Neural cell (in vitro differentiated cells): Measurements from ENCODE around the gene L2HGDH. TPM values are rescaled to one million over a fixed set of nuclear protein-coding genes. Genes with fewer than 3 reads are reported as not detected.

Experiments
- H2AFZ ChIP-seq: fragments of 200-600, 300-800 bp; sonication (generic), shearing (Covaris generic); 2 replicates; pipeline ENCODE4 v1.6.0; 2014; ENCODE audit warnings: low read depth, mild to moderate bottlenecking, antibody characterized with exemption, low read length, moderate library complexity
- H3F3A ChIP-seq: fragments of 200-600 bp; shearing (Covaris generic); 2 replicates; pipeline ENCODE4 v1.6.1; 2016; ENCODE audit warnings: mild to moderate bottlenecking, moderate library complexity, mixed read lengths, antibody characterized with exemption, low read length; ENCODE audit not compliant: insufficient read depth, poor library complexity, severe bottlenecking
- H3K27ac ChIP-seq: fragments of 200-600, 300-800 bp; sonication (generic), shearing (Covaris generic); 2 replicates; pipeline ENCODE4 v1.5.1; 2014; ENCODE audit warnings: mild to moderate bottlenecking, low read length, moderate library complexity
- H3K27me3 ChIP-seq: fragments of 300-800, 200-600 bp; sonication (generic), shearing (Covaris generic); 2 replicates; pipeline ENCODE4 v1.6.0; 2014; ENCODE audit warnings: mild to moderate bottlenecking, low read depth, low read length, moderate library complexity; ENCODE audit not compliant: insufficient read depth
- H3K36me3 ChIP-seq: fragments of 300-800, 200-600 bp; sonication (generic), shearing (Covaris generic); 2 replicates; pipeline ENCODE4 v1.5.1; 2014; ENCODE audit warnings: mild to moderate bottlenecking, antibody characterized with exemption, low read length, moderate library complexity; ENCODE audit not compliant: insufficient read depth
- H3K4me2 ChIP-seq: fragments of 300-800, 200-600 bp; sonication (generic), shearing (Covaris generic); 2 replicates; pipeline ENCODE4 v1.6.0; 2014; ENCODE audit warnings: mild to moderate bottlenecking, low read length
- H3K4me3 ChIP-seq: fragments of 300-800, 200-600 bp; sonication (generic), shearing (Covaris generic); 2 replicates; pipeline ENCODE4 v1.5.1; 2014; ENCODE audit warnings: mild to moderate bottlenecking, low read length, moderate library complexity
- H3K79me2 ChIP-seq: fragments of 200-600 bp; shearing (Covaris generic); replicated peaks from 2 replicates; pipeline ENCODE4 v1.6.0; 2014; ENCODE audit warnings: mild to moderate bottlenecking, low read length, moderate library complexity; ENCODE audit not compliant: insufficient read depth
- H3K9ac ChIP-seq: fragments of 300-800, 200-600 bp; sonication (generic), shearing (Covaris generic); 2 replicates; pipeline ENCODE4 v1.6.1; 2016; ENCODE audit warnings: mild to moderate bottlenecking, low read length, mixed read lengths
- H3K9me2 ChIP-seq: fragments of 200-600 bp; shearing (Covaris generic); 2 replicates; pipeline ENCODE4 v1.6.1; 2016; ENCODE audit warnings: mild to moderate bottlenecking, low read length, mixed read lengths; ENCODE audit not compliant: insufficient read depth
- H3K9me3 ChIP-seq: fragments of 200-600, 300-800 bp; sonication (generic), shearing (Covaris generic); 2 replicates; pipeline ENCODE4 v1.6.1; 2016; ENCODE audit warnings: mild to moderate bottlenecking, mixed run types, low read length, moderate library complexity, mixed read lengths
- H4K20me1 ChIP-seq: fragments of 200-600 bp; shearing (Covaris generic); 2 replicates; pipeline ENCODE4 v1.6.1; 2016; ENCODE audit warnings: mild to moderate bottlenecking, mixed run types; ENCODE audit not compliant: insufficient read depth
- CTCF ChIP-seq: fragments of 450-650 bp; IDR thresholded peaks from 2 replicates; pipeline ENCODE4 v1.5.1; 2014; ENCODE audit warnings: antibody characterized with exemption, mild to moderate bottlenecking, moderate library complexity; ENCODE audit not compliant: poor library complexity, severe bottlenecking
- EP300 ChIP-seq: fragments of 450-650 bp; conservative IDR thresholded peaks from 2 replicates; pipeline ENCODE4 v1.6.1; 2014; ENCODE audit warnings: antibody characterized with exemption, mild to moderate bottlenecking, moderate library complexity; ENCODE audit not compliant: poor library complexity, severe bottlenecking
- EZH2 ChIP-seq: fragments of 200-600, 300-800 bp; shearing (Covaris generic), sonication (generic); IDR thresholded peaks from 2 replicates; pipeline ENCODE4 v1.6.1; 2014; ENCODE audit warnings: antibody characterized with exemption, low read length, borderline replicate concordance, mild to moderate bottlenecking; ENCODE audit not compliant: insufficient read depth, poor library complexity, severe bottlenecking
- MXI1 ChIP-seq: fragments of 450-650 bp; conservative IDR thresholded peaks from 2 replicates; pipeline ENCODE4 v1.6.1; 2014; ENCODE audit warnings: antibody characterized with exemption, mild to moderate bottlenecking; ENCODE audit not compliant: poor library complexity, severe bottlenecking
- POLR2AphosphoS5 ChIP-seq: IDR thresholded peaks from 2 replicates; pipeline ENCODE4 v1.6.1; 2012
- RAD21 ChIP-seq: fragments of 450-650 bp; conservative IDR thresholded peaks from 2 replicates; pipeline ENCODE4 v1.6.1; 2014; ENCODE audit warnings: antibody characterized with exemption, mild to moderate bottlenecking, moderate library complexity
- REST ChIP-seq: IDR thresholded peaks from 2 replicates; pipeline ENCODE4 v1.6.1; 2012; ENCODE audit warnings: borderline replicate concordance
- SMC3 ChIP-seq: fragments of 450-650 bp; conservative IDR thresholded peaks from 2 replicates; pipeline ENCODE4 v1.6.1; 2014; ENCODE audit warnings: antibody characterized with exemption, mild to moderate bottlenecking, moderate library complexity; ENCODE audit not compliant: poor library complexity
- TAF1 ChIP-seq: IDR thresholded peaks from 2 replicates; pipeline ENCODE4 v1.6.1; 2012; ENCODE audit warnings: low read depth
- polyA plus RNA-seq: library from polyadenylated mRNA; depleted of rRNA; stranded (reverse); fragments of >200 nt; gene quantifications from 2 replicates; pipeline ENCODE4 v1.2.3, GENCODE V29; 2014

The L2HGDH gene
- polyA plus RNA-seq, 1 donor from 2014 or later = 8.9 TPM

GRCh38 chr14:50210074-50210473 is 102.0 kb downstream of the L2HGDH start:
- H3K9ac ChIP-seq = no peak overlapping the region
- no peaks in the 10 kb centered on the region for H4K20me1 ChIP-seq
- no peak for TF ChIP-seq REST
- TF ChIP-seq SMC3 = no peak
- no peak for TF ChIP-seq RAD21
- TF ChIP-seq EZH2 = no peak
- no peak for TF ChIP-seq CTCF
- no peak for TF ChIP-seq POLR2AphosphoS5
- TF ChIP-seq EP300 = no peak
- no peak for TF ChIP-seq MXI1
- no peak for TF ChIP-seq TAF1
- no peak overlapping the region for H2AFZ ChIP-seq
- H3K27ac ChIP-seq = no peak overlapping the region
- no peak overlapping the region for H3K4me2 ChIP-seq
- H3K9me2 ChIP-seq = no peaks in the 10 kb centered on the region
- H3K4me3 ChIP-seq = no peak overlapping the region
- H3K27me3 ChIP-seq = no peaks in the 10 kb centered on the region
- H3K9me3 ChIP-seq = no peaks in the 10 kb centered on the region
- no peaks in the 10 kb centered on the region for H3F3A ChIP-seq
- H3K79me2 ChIP-seq = peaks cover 44% of the 10 kb centered on the region
- H3K36me3 ChIP-seq = no peaks in the 10 kb centered on the region

- Histone ChIP-seq H3F3A (no peaks in the 10 kb centered on the region), H3K27ac (no peak overlapping the region), H2AFZ (no peak overlapping the region), H3K4me3 (no peak overlapping the region), H4K20me1 (no peaks in the 10 kb centered on the region), H3K9ac (no peak overlapping the region), H3K27me3 (no peaks in the 10 kb centered on the region), H3K36me3 (peaks cover 4% of the 10 kb centered on the region), H3K9me3 (no peaks in the 10 kb centered on the region), H3K9me2 (no peaks in the 10 kb centered on the region), H3K4me2 (no peak overlapping the region), H3K79me2 (no peaks in the 10 kb centered on the region)
- no peak for TF ChIP-seq REST
- no peak for TF ChIP-seq RAD21
- no peak for TF ChIP-seq EZH2
- TF ChIP-seq SMC3 = no peak
- TF ChIP-seq POLR2AphosphoS5 = no peak
- no peak for TF ChIP-seq EP300
- TF ChIP-seq TAF1 = no peak
- no peak for TF ChIP-seq MXI1
Measured at GRCh38 chr14:50198499-50198898, 113.5 kb downstream of the L2HGDH start.
